HepG2 (cell line): ENCODE measurements around the gene ST6GALNAC2. TPM values are rescaled to one million over a fixed set of nuclear protein-coding genes. Genes with fewer than 3 reads are reported as not detected.
"Not testable (repeated sequence)": the region's sequence is repeated elsewhere in the genome, so short reads cannot be mapped to it uniquely, and the experiment has no call there.

Experiments used
- EP300 ChIP-seq, 3 experiments: sonication (generic) in 1 of 3; formaldehyde crosslinking in 1 of 3; IDR thresholded peaks; 2 replicates each; pipeline versions ENCODE4 v1.5.1 to v1.6.1; 2011 to 2020; ENCODE audit warnings: low read depth in 2 of 3, low read length in 2 of 3, borderline replicate concordance in 1 of 3, improper control_type of control experiment in 1 of 3, mild to moderate bottlenecking in 1 of 3, missing genetic modification reagents in 1 of 3, moderate library complexity in 1 of 3
- HOXA3 ChIP-seq: sonication (generic); formaldehyde crosslinking; IDR thresholded peaks from 2 replicates; pipeline ENCODE4 v1.5.0; 2020; ENCODE audit warnings: missing genetic modification reagents
- NR2F2 ChIP-seq: IDR thresholded peaks from 2 replicates; pipeline ENCODE4 v1.6.1; 2012; ENCODE audit warnings: low read depth, inconsistent platforms, borderline replicate concordance
- PHF21A ChIP-seq: sonication (generic); formaldehyde crosslinking; IDR thresholded peaks from 2 replicates; pipeline ENCODE4 v1.5.0; 2020; ENCODE audit warnings: mild to moderate bottlenecking, missing genetic modification reagents
- SPEN ChIP-seq: sonication (generic); formaldehyde crosslinking; IDR thresholded peaks from 2 replicates; pipeline ENCODE4 v1.5.1; 2020; ENCODE audit warnings: low read depth, mild to moderate bottlenecking, missing genetic modification reagents
- ZBTB40 ChIP-seq, 2 experiments: fragments of 450-650 bp in 1 of 2; sonication (generic) in 1 of 2; formaldehyde crosslinking in 1 of 2; IDR thresholded peaks; 2 replicates each; pipeline versions ENCODE4 v1.6.1 to v1.8.0; 2016 to 2022; ENCODE audit warnings: antibody characterized with exemption in 1 of 2, mild to moderate bottlenecking in 1 of 2, missing genetic modification reagents in 1 of 2
- polyA plus RNA-seq, 8 experiments: library from polyadenylated mRNA; depleted of rRNA in 3 of 8; stranded (reverse) in 7 of 8; unstranded in 1 of 8; fragments of >200 nt; fragmentation: Illumina TruSeq in 4 of 8; extraction: Trizol in 4 of 8; gene quantifications; 2 replicates each; pipeline versions ENCODE4 v1.2.1 to v1.2.3, GENCODE V29; 2011 to 2016; ENCODE audit warnings: low read depth in 4 of 8, missing spikeins in 1 of 8, mixed read lengths in 1 of 8; ENCODE audit not compliant: insufficient read depth in 1 of 8
- total RNA-seq, 5 experiments: library from RNA; depleted of rRNA; stranded (reverse); fragments of >200 nt; fragmentation: Illumina TruSeq; extraction: Trizol; gene quantifications; 2 replicates each; pipeline ENCODE4 v1.2.3, GENCODE V29; 2016; ENCODE audit warnings: low read depth in 1 of 5
- TF ChIP-seq, protein P1 (sequence below): sonication (generic); formaldehyde crosslinking; conservative IDR thresholded peaks from 2 replicates; pipeline ENCODE4 v1.4.0; 2020; ENCODE audit warnings: mild to moderate bottlenecking, missing genetic modification reagents, moderate library complexity
- TF ChIP-seq, protein P2 (sequence below): sonication (generic); formaldehyde crosslinking; IDR thresholded peaks from 2 replicates; pipeline ENCODE4 v1.5.0; 2020; ENCODE audit warnings: missing genetic modification reagents

The ST6GALNAC2 gene
- total and polyA plus RNA-seq, 2 of the 13 experiments (the other 11 are each of a cell fraction or from before 2014, with no cell fraction given) = 0.12 to 0.49 TPM

DNA sequence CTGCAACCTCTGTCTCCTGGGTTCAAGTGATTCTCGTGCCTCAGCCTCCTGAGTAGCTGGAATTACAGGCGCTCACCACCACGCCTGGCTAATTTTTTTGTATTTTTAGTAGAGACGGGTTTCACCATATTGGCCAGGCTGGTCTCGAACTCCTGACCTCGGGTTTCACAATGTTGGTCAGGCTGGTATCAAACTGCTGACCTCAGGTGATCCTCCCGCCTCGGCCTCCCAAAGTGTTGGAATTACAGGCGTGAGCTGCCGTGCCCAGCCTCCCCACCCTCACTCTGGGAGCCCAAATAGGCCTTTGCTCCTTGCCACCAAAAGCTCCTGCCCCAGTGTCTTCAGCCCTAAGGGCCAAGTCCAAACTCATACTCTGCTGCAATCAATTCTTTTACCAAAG lies 64.0 kb downstream of the ST6GALNAC2 start (continued):
- TF ChIP-seq ZBTB40 (IDR thresholded peaks at IDR 0.05); EP300 (CRISPR knock-in tag; IDR thresholded peaks at IDR 0.05; ENCODE audit: borderline replicate concordance): not testable (repeated sequence)
- TF ChIP-seq ZBTB40 (CRISPR knock-in tag; IDR thresholded peaks at IDR 0.05) = 0 out of 2 replicates have a peak, but pooled peaks have one; percentile 4
- 0 out of 2 replicates have a peak, but pooled peaks have one; percentile 42 for TF ChIP-seq SPEN (CRISPR knock-in tag)
- TF ChIP-seq, protein P1, sequence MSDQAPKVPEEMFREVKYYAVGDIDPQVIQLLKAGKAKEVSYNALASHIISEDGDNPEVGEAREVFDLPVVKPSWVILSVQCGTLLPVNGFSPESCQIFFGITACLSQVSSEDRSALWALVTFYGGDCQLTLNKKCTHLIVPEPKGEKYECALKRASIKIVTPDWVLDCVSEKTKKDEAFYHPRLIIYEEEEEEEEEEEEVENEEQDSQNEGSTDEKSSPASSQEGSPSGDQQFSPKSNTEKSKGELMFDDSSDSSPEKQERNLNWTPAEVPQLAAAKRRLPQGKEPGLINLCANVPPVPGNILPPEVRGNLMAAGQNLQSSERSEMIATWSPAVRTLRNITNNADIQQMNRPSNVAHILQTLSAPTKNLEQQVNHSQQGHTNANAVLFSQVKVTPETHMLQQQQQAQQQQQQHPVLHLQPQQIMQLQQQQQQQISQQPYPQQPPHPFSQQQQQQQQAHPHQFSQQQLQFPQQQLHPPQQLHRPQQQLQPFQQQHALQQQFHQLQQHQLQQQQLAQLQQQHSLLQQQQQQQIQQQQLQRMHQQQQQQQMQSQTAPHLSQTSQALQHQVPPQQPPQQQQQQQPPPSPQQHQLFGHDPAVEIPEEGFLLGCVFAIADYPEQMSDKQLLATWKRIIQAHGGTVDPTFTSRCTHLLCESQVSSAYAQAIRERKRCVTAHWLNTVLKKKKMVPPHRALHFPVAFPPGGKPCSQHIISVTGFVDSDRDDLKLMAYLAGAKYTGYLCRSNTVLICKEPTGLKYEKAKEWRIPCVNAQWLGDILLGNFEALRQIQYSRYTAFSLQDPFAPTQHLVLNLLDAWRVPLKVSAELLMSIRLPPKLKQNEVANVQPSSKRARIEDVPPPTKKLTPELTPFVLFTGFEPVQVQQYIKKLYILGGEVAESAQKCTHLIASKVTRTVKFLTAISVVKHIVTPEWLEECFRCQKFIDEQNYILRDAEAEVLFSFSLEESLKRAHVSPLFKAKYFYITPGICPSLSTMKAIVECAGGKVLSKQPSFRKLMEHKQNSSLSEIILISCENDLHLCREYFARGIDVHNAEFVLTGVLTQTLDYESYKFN (CRISPR knock-in tag) = 0 out of 2 replicates have a peak, but pooled peaks have one; percentile 26
- TF ChIP-seq PHF21A (CRISPR knock-in tag) = 0 out of 2 replicates have a peak, but pooled peaks have one; percentile 28
- 0 out of 2 replicates have a peak, but pooled peaks have one; percentile 14 for TF ChIP-seq NR2F2
- 0 out of 2 replicates have a peak, but pooled peaks have one; percentile 15 for TF ChIP-seq HOXA3 (CRISPR knock-in tag)
- TF ChIP-seq, protein P2, sequence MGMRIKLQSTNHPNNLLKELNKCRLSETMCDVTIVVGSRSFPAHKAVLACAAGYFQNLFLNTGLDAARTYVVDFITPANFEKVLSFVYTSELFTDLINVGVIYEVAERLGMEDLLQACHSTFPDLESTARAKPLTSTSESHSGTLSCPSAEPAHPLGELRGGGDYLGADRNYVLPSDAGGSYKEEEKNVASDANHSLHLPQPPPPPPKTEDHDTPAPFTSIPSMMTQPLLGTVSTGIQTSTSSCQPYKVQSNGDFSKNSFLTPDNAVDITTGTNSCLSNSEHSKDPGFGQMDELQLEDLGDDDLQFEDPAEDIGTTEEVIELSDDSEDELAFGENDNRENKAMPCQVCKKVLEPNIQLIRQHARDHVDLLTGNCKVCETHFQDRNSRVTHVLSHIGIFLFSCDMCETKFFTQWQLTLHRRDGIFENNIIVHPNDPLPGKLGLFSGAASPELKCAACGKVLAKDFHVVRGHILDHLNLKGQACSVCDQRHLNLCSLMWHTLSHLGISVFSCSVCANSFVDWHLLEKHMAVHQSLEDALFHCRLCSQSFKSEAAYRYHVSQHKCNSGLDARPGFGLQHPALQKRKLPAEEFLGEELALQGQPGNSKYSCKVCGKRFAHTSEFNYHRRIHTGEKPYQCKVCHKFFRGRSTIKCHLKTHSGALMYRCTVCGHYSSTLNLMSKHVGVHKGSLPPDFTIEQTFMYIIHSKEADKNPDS (CRISPR knock-in tag) = 0 out of 2 replicates have a peak, but pooled peaks have one; percentile 47
- peak in 1 of 2 experiments; percentile 10; a peak in 1 of 4 replicates for TF ChIP-seq EP300 (IDR thresholded peaks at IDR 0.05; ENCODE audit: low read depth in 2 of 2, low read length in 2 of 2)
